Sigmoid colon (tissue), 7 donors: ENCODE results near the gene ZNF865. TPM values are rescaled to one million over a fixed set of nuclear protein-coding genes. Genes with fewer than 3 reads are reported as not detected.
"Not testable (repeated sequence)": the region's sequence is repeated elsewhere in the genome, so short reads cannot be mapped to it uniquely, and the experiment has no call there.

ENCODE experiments used
- DNase-seq: peaks from one replicate; pipeline ENCODE4 v3.0.0-alpha.2; 2019
- H3K27ac ChIP-seq, 4 donors: fragments of 200-600 bp; sonication (generic); one replicate each; pipeline ENCODE4 v1.5.1; 2016 to 2019; ENCODE audit warnings: mild to moderate bottlenecking in 1 of 4
- H3K27me3 ChIP-seq, 3 donors: fragments of 200-600 bp; sonication (generic); one replicate each; pipeline ENCODE4 v1.5.1; 2019; ENCODE audit warnings: mild to moderate bottlenecking in 1 of 3
- H3K36me3 ChIP-seq, 4 donors: fragments of 200-600 bp; sonication (generic); one replicate each; pipeline ENCODE4 v1.5.1; 2016 to 2019
- H3K4me1 ChIP-seq, 4 donors: fragments of 200-600 bp; sonication (generic); one replicate each; pipeline ENCODE4 v1.5.1; 2017 to 2019
- H3K4me3 ChIP-seq, 4 donors: fragments of 200-600 bp; sonication (generic); one replicate each; pipeline ENCODE4 v1.5.1; 2017 to 2019; ENCODE audit warnings: mild to moderate bottlenecking in 2 of 4, moderate library complexity in 1 of 4
- H3K9me3 ChIP-seq, 4 donors: fragments of 200-600 bp in 3 of 4; sonication (generic) in 3 of 4; one replicate each; pipeline versions ENCODE4 v1.5.1 to v1.6.1; 2013 to 2019
- CTCF ChIP-seq, 4 experiments: fragments of 450-650 bp in 3 of 4; fragments of 200-600 bp in 1 of 4; IDR thresholded peaks; one replicate each; pipeline ENCODE4 v1.5.1; 2016 to 2019; ENCODE audit warnings: antibody characterized with exemption in 4 of 4, mild to moderate bottlenecking in 3 of 4, moderate library complexity in 2 of 4
- EP300 ChIP-seq, 4 donors: sonication (generic); formaldehyde crosslinking; IDR thresholded peaks; one replicate each; pipeline ENCODE4 v1.6.1; 2017; ENCODE audit warnings: antibody characterized with exemption in 4 of 4
- POLR2A ChIP-seq, 2 donors: fragments of 450-650 bp; IDR thresholded peaks; one replicate each; pipeline ENCODE4 v1.6.1; 2016; ENCODE audit warnings: antibody characterized with exemption in 2 of 2, mild to moderate bottlenecking in 2 of 2, moderate library complexity in 2 of 2
- POLR2AphosphoS5 ChIP-seq, 4 donors: sonication (generic); formaldehyde crosslinking; IDR thresholded peaks; one replicate each; pipeline ENCODE4 v1.6.1; 2017; ENCODE audit warnings: antibody characterized with exemption in 4 of 4
- WGBS, 2 donors: extraction: QIAGEN DNeasy Blood & Tissue Kit; methylation state at CpG; one replicate each; pipeline ENCODE4 v1.1.7; 2013; 5-methylcytosine and 5-hydroxymethylcytosine counted together
- intact Hi-C: fragments of 100-400 bp; cut with DNase I; formaldehyde crosslinking; loops from one replicate; pipeline ENCODE4 v1.15.1; 2023
- polyA plus RNA-seq, 3 donors: library from polyadenylated mRNA; stranded (reverse); fragments of 200-250 nt; gene quantifications; one replicate each; pipeline ENCODE4 v1.2.3, GENCODE V29; 2013
- total RNA-seq, 4 donors: library from RNA; depleted of rRNA; stranded (reverse); fragments of >200 nt; gene quantifications; one replicate each; pipeline ENCODE4 v1.1.0, GENCODE V29; 2016
- donor health status: healthy with polysubstance abuse.
- donor health status: Bipolar disorder and iron deficiency.
- donor health status: healthy.

ZNF865 gene
- total and polyA plus RNA-seq, 7 donors, result 2.3 to 9.3 (median 3.0) TPM

- Histone ChIP-seq H3K4me3 (no peak overlapping the region), H3K36me3 (no peaks in the 10 kb centered on the region), H3K9me3 (peaks cover 0 to 4% (median 0%) of the 10 kb centered on the region in 4 donors), H3K27me3 (peaks cover 0 to 30% (median 11%) of the 10 kb centered on the region in 3 donors), H3K27ac (no peak overlapping the region), H3K4me1 (no peaks in the 10 kb centered on the region)
- TF ChIP-seq EP300 (IDR thresholded peaks at IDR 0.05), result no peak
- TF ChIP-seq POLR2AphosphoS5 (IDR thresholded peaks at IDR 0.05), result no peak
- no peak for TF ChIP-seq CTCF (IDR thresholded peaks at IDR 0.05)
- no peak for TF ChIP-seq POLR2A (IDR thresholded peaks at IDR 0.05)
- intact Hi-C loops, result no loop called here
- DNase-seq, result no peak
These were observed 37.6 kb upstream of the ZNF865 start for GRCh38 chr19:55567708-55568328.

GRCh38 chr19:55569477-55569876 lies 36.0 kb upstream of the ZNF865 start:
- H3K4me1 ChIP-seq, H3K27ac ChIP-seq, intact Hi-C loops, DNase-seq, H3K9me3 ChIP-seq, H3K36me3 ChIP-seq, H3K4me3 ChIP-seq: not testable (repeated sequence)
- 93 to 94% methylated on average over 5 of the region's 5 CpGs for WGBS, 2 donors
- H3K27me3 ChIP-seq, result peaks cover 0 to 19% (median 6%) of the 10 kb centered on the region in 3 donors

GRCh38 chr19:55573929-55574328 lies 31.5 kb upstream of the ZNF865 start:
- WGBS, 2 donors, result 86 to 95% methylated on average over 6 of the region's 6 CpGs
- H3K27ac ChIP-seq, H3K27me3 ChIP-seq, H3K4me1 ChIP-seq, H3K9me3 ChIP-seq, H3K4me3 ChIP-seq, intact Hi-C loops, DNase-seq: not testable (repeated sequence)
- peaks cover 0 to 21% (median 18%) of the 10 kb centered on the region in 4 donors for H3K36me3 ChIP-seq

- intact Hi-C loops, result no loop called here
- no peak for TF ChIP-seq POLR2A (IDR thresholded peaks at IDR 0.05)
- no peak for TF ChIP-seq EP300 (IDR thresholded peaks at IDR 0.05)
- TF ChIP-seq CTCF (IDR thresholded peaks at IDR 0.05), result no peak
- no peak for TF ChIP-seq POLR2AphosphoS5 (IDR thresholded peaks at IDR 0.05)
- DNase-seq, result no peak
- Histone ChIP-seq H3K27me3 (no peaks in the 10 kb centered on the region), H3K27ac (no peak overlapping the region), H3K36me3 (peaks cover 0 to 25% (median 19%) of the 10 kb centered on the region in 4 donors), H3K9me3 (no peaks in the 10 kb centered on the region), H3K4me3 (no peak overlapping the region), H3K4me1 (peaks cover 0 to 21% (median 12%) of the 10 kb centered on the region in 4 donors)
- WGBS, 2 donors, result 91% methylated on average over 5 of the region's 5 CpGs
These were observed 28.7 kb upstream of the ZNF865 start for GRCh38 chr19:55576746-55577145.

- WGBS, 2 donors, result 96% methylated on average over 83 of the region's 83 CpGs
- H3K4me1 ChIP-seq, result peaks cover 0 to 25% (median 18%) of the 10 kb centered on the region in 4 donors
- intact Hi-C loops, result no loop called here
These were observed 27.3 kb upstream of the ZNF865 start for GRCh38 chr19:55578031-55578760.

More at GRCh38 chr19:55578031-55578760, 27.3 kb upstream of the ZNF865 start:
- Histone ChIP-seq H3K9me3 (no peaks in the 10 kb centered on the region), H3K36me3 (peaks cover 0 to 25% (median 19%) of the 10 kb centered on the region in 4 donors), H3K27ac (no peak overlapping the region), H3K27me3 (no peaks in the 10 kb centered on the region), H3K4me3 (no peak overlapping the region)
- TF ChIP-seq POLR2AphosphoS5 (IDR thresholded peaks at IDR 0.05), result no peak
- no peak for TF ChIP-seq EP300 (IDR thresholded peaks at IDR 0.05)
- TF ChIP-seq POLR2A (IDR thresholded peaks at IDR 0.05), result no peak
- no peak for TF ChIP-seq CTCF (IDR thresholded peaks at IDR 0.05)
- DNase-seq, result no peak
